DMS114 treated with DMSO at 0.1 percent for 48 hours (cell line): Measurements from ENCODE around the gene KLHL29.

Experiments
- DNase-seq: peaks from one replicate; lab custom pipeline; 2025; ENCODE audit not compliant: unreplicated experiment; lab: John Stamatoyannopoulos, UW

Gene KLHL29

GRCh38 chr2:23507267-23508065 lies 122.5 kb downstream of the KLHL29 start:
- DNase-seq = no peak

- no peak for DNase-seq
These were observed 123.0 kb downstream of the KLHL29 start for GRCh38 chr2:23508066-23508390.

- no peak for DNase-seq
These were observed 124.1 kb downstream of the KLHL29 start for GRCh38 chr2:23509103-23509502.

GRCh38 chr2:23509596-23510292 lies 124.8 kb downstream of the KLHL29 start:
- no peak for DNase-seq

GRCh38 chr2:23510471-23510870 lies 125.5 kb downstream of the KLHL29 start:
- no peak for DNase-seq

- no peak for DNase-seq
These were observed 127.8 kb downstream of the KLHL29 start for GRCh38 chr2:23512778-23513177.

- no peak for DNase-seq
These were observed 128.4 kb downstream of the KLHL29 start for GRCh38 chr2:23513245-23513871.

- DNase-seq = no peak
These were observed 129.2 kb downstream of the KLHL29 start for GRCh38 chr2:23513872-23514793.

GRCh38 chr2:23516520-23517256 lies 131.7 kb downstream of the KLHL29 start:
- DNase-seq = no peak

- DNase-seq = no peak
These were observed 133.7 kb downstream of the KLHL29 start for GRCh38 chr2:23518481-23519333.

GRCh38 chr2:23519334-23519651 lies 134.3 kb downstream of the KLHL29 start:
- no peak for DNase-seq

GRCh38 chr2:23520256-23520655 lies 135.3 kb downstream of the KLHL29 start:
- no peak for DNase-seq

GRCh38 chr2:23521060-23521459 lies 136.1 kb downstream of the KLHL29 start:
- DNase-seq = no peak

GRCh38 chr2:23522726-23523372 lies 137.9 kb downstream of the KLHL29 start:
- DNase-seq = no peak

- DNase-seq = no peak
These were observed 138.6 kb downstream of the KLHL29 start for GRCh38 chr2:23523373-23524260.

- DNase-seq = no peak
These were observed 139.3 kb downstream of the KLHL29 start for GRCh38 chr2:23524261-23524706.

GRCh38 chr2:23525137-23525765 lies 140.3 kb downstream of the KLHL29 start:
- DNase-seq = no peak

- no peak for DNase-seq
These were observed 141.1 kb downstream of the KLHL29 start for GRCh38 chr2:23526114-23526513.
